A549 (cell line): ENCODE results near the gene UBE2E2. TPM values are rescaled to one million over a fixed set of nuclear protein-coding genes. Genes with fewer than 3 reads are reported as not detected.
A peak's percentile ranks its signal among the peaks of the same experiment; 100 is the strongest.

Experiments used
- ATAC-seq, 2 experiments: fragments of 200-7000 bp in 1 of 2; fragments of >200 bp in 1 of 2; cut with Nextera tagmentation in 1 of 2; cut with Tn5 transposase in 1 of 2; 3 replicates each; pipeline versions ENCODE4 v1.8.0 to v1.9.1; 2018 to 2020; ENCODE audit warnings: mild to moderate bottlenecking in 1 of 2, moderate library complexity in 1 of 2
- CTCF ChIA-PET: fragments of 300-600 bp; sonication (Branson Sonifier 250); formaldehyde crosslinking; extraction: SDS; loops from one replicate; lab custom pipeline; 2021; ENCODE audit warnings: antibody characterized with exemption, inconsistent platforms; lab: Yijun Ruan, JAX
- POLR2A ChIA-PET: fragments of 350-600 bp; formaldehyde crosslinking; extraction: SDS; loops from one replicate; lab custom pipeline; 2021; ENCODE audit warnings: antibody characterized with exemption, inconsistent platforms; lab: Yijun Ruan, JAX
- DNase-seq, 2 experiments: peaks; one replicate each; pipeline versions ENCODE4 v3.0.0 to v3.0.0-alpha.2; 2011 to 2016; ENCODE audit warnings: low read depth in 1 of 2, low spot score in 1 of 2
- FAIRE-seq: peaks from 2 replicates; lab custom pipeline; 2011; peaks lifted over from hg19 to GRCh38; lab: Jason Lieb, UNC
- H3K27ac ChIP-seq, 2 experiments: fragments of >200 bp; sonication (Bioruptor Twin); formaldehyde crosslinking; 3 replicates each; pipeline ENCODE4 v1.5.1; 2016 to 2017
- H3K4me1 ChIP-seq: fragments of >200 bp; sonication (Bioruptor Twin); formaldehyde crosslinking; 3 replicates; pipeline ENCODE4 v1.6.1; 2016
- H3K4me2 ChIP-seq: fragments of >200 bp; sonication (Bioruptor Twin); formaldehyde crosslinking; 3 replicates; pipeline ENCODE4 v1.6.1; 2016
- H3K4me3 ChIP-seq: fragments of >200 bp; sonication (Bioruptor Twin); formaldehyde crosslinking; 3 replicates; pipeline ENCODE4 v1.5.1; 2016
- H3K9me3 ChIP-seq: fragments of >200 bp; sonication (Bioruptor Twin); formaldehyde crosslinking; 3 replicates; pipeline ENCODE4 v1.6.1; 2016
- BCL3 ChIP-seq: fragments of >200 bp; sonication (Bioruptor Twin); formaldehyde crosslinking; IDR thresholded peaks from 3 replicates; pipeline ENCODE4 v1.6.1; 2016
- CHD2 ChIP-seq: fragments of 150-350 bp; IDR thresholded peaks from 2 replicates; pipeline ENCODE4 v1.6.1; 2014; ENCODE audit warnings: low read length; ENCODE audit not compliant: partially characterized antibody
- CTCF ChIP-seq: fragments of >200 bp; sonication (Bioruptor Twin); formaldehyde crosslinking; IDR thresholded peaks from 3 replicates; pipeline ENCODE4 v1.5.1; 2016
- FOSB ChIP-seq: fragments of 250-450 bp; sonication (Bioruptor Pico); IDR thresholded peaks from 2 replicates; pipeline ENCODE4 v1.5.0; 2020; ENCODE audit warnings: mild to moderate bottlenecking, moderate library complexity
- GATA3 ChIP-seq: IDR thresholded peaks from 2 replicates; pipeline ENCODE4 v1.6.1; 2012; ENCODE audit warnings: borderline replicate concordance
- HES2 ChIP-seq: fragments of >200 bp; sonication (Bioruptor Twin); formaldehyde crosslinking; IDR thresholded peaks from 2 replicates; pipeline ENCODE4 v1.6.1; 2016
- HOXA7 ChIP-seq: fragments of 250-450 bp; sonication (Bioruptor Pico); IDR thresholded peaks from 2 replicates; pipeline ENCODE4 v1.5.0; 2020; ENCODE audit warnings: mild to moderate bottlenecking, moderate library complexity
- JUN ChIP-seq, 2 experiments: fragments of >200 bp; sonication (Bioruptor Twin); formaldehyde crosslinking; IDR thresholded peaks; 2 replicates in 1 of 2; 3 replicates in 1 of 2; pipeline ENCODE4 v1.6.1; 2016 to 2017
- JUNB ChIP-seq: fragments of >200 bp; sonication (Bioruptor Twin); formaldehyde crosslinking; IDR thresholded peaks from 2 replicates; pipeline ENCODE4 v1.6.1; 2016
- KDM1A ChIP-seq: fragments of 200-600 bp; sonication (generic); IDR thresholded peaks from 2 replicates; pipeline ENCODE4 v1.6.1; 2016; ENCODE audit warnings: low read depth, mild to moderate bottlenecking
- MAX ChIP-seq: IDR thresholded peaks from 2 replicates; pipeline ENCODE4 v1.6.1; 2012
- MAZ ChIP-seq: fragments of 150-350 bp; IDR thresholded peaks from 2 replicates; pipeline ENCODE4 v1.6.1; 2014; ENCODE audit warnings: antibody characterized with exemption, low read depth, low read length, borderline replicate concordance
- POLR2AphosphoS2 ChIP-seq: conservative IDR thresholded peaks from 2 replicates; pipeline ENCODE4 v1.6.1; 2012; ENCODE audit warnings: low read length, improper control_type of control experiment, inconsistent platforms
- WGBS: methylation state at CpG from one replicate; pipeline ENCODE4 v1.1.6; 2017; ENCODE audit errors: missing lambda C conversion rate; 5-methylcytosine and 5-hydroxymethylcytosine counted together
- polyA plus RNA-seq, 4 experiments: library from polyadenylated mRNA; depleted of rRNA in 3 of 4; stranded (reverse); fragments of >200 nt; fragmentation: RNase III in 1 of 4; extraction: RNeasy Plus Mini Kit Qiagen cat#74134 plus additional on column Dnase treatment in 1 of 4; gene quantifications; 2 replicates in 3 of 4; 3 replicates in 1 of 4; pipeline ENCODE4 v1.2.3, GENCODE V29; 2011 to 2017
- TF ChIP-seq, protein P1 (sequence below): fragments of 250-450 bp; sonication (Bioruptor Pico); IDR thresholded peaks from 2 replicates; pipeline ENCODE4 v1.5.0; 2021; ENCODE audit warnings: mild to moderate bottlenecking, moderate library complexity, borderline replicate concordance
- TF ChIP-seq, protein P2 (sequence below): fragments of 150-350 bp; IDR thresholded peaks from 2 replicates; pipeline ENCODE4 v1.6.1; 2014; ENCODE audit warnings: low read depth, mild to moderate bottlenecking, low read length
- TF ChIP-seq, protein P3 (sequence below): fragments of 200-600 bp; sonication (generic); IDR thresholded peaks from 2 replicates; pipeline ENCODE4 v1.6.1; 2016; ENCODE audit warnings: antibody characterized with exemption, mild to moderate bottlenecking, moderate library complexity

UBE2E2 gene
- polyA plus RNA-seq, 2 of the 4 experiments (the other 2 are of a cell fraction), result 28.3 to 56.1 TPM

DNA sequence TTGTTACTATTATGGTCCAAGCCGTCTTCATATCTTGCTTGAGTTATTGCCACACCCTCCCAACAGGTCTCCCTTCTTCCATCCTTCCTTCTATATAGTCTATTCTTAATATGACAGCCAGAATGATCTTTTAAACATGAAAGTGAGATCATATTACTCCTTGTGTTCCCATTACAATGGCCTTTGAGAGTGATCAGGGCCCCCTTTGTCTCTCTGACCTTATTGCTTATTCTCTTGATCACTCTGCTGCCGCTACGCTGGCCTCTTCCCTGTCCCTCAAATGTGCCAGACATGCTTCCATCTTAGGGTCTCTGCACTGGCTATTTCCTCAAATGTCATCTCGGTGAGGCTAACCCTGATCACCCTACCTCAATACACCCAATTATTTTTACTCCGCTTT is 38.1 kb downstream of the UBE2E2 start:
- H3K4me1 ChIP-seq, result peaks cover 27% of the 10 kb centered on the region
- ATAC-seq (no peak), FAIRE-seq (no peak), DNase-seq (no peak)
- POLR2A ChIA-PET, result no interaction called here
- H3K9me3 ChIP-seq, result no peaks in the 10 kb centered on the region
- TF ChIP-seq BCL3 (no peak), CHD2 (no peak), FOSB (CRISPR knock-in tag) (no peak), HES2 (no peak), POLR2AphosphoS2 (no peak), JUNB (no peak), CTCF (no peak), KDM1A (no peak), HOXA7 (CRISPR knock-in tag) (no peak)
- TF ChIP-seq, protein P1, sequence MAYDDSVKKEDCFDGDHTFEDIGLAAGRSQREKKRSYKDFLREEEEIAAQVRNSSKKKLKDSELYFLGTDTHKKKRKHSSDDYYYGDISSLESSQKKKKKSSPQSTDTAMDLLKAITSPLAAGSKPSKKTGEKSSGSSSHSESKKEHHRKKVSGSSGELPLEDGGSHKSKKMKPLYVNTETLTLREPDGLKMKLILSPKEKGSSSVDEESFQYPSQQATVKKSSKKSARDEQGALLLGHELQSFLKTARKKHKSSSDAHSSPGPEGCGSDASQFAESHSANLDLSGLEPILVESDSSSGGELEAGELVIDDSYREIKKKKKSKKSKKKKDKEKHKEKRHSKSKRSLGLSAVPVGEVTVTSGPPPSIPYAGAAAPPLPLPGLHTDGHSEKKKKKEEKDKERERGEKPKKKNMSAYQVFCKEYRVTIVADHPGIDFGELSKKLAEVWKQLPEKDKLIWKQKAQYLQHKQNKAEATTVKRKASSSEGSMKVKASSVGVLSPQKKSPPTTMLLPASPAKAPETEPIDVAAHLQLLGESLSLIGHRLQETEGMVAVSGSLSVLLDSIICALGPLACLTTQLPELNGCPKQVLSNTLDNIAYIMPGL, result no peak
- no peak overlapping the region for H3K27ac ChIP-seq
- 93% methylated on average over 5 of the region's 5 CpGs for WGBS
- CTCF ChIA-PET, result interaction anchor here (1.3 kb wide), 1 partner anchor 32 kb away, joined by 3 read pairs; no protein-coding TSS in a partner anchor
- H3K4me2 ChIP-seq, result no peak overlapping the region
- no peak overlapping the region for H3K4me3 ChIP-seq

DNA sequence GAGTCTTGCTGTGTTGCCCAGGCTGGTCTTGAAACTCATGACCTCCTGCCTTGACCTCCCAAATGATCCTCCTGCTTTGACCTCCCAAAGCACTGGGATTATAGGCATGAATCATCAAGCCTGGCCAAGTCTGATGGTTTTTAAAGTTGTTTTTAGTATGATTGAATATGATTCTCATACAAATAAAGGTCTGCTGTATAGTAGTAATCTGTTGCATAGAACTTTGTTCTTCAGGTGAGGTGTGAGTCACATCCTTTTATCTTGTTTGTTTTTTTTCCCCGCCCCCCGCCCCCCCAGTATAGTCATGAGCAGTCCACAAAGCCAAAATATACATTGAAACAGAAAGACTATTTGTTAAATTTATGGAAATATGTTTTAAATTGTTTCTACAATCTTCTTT is 39.0 kb downstream of the UBE2E2 start:
- H3K4me3 ChIP-seq, result no peak overlapping the region
- peak overlapping the region; percentile 21; the same call in 2 of the 3 replicates for H3K4me2 ChIP-seq
- POLR2A ChIA-PET, result no interaction called here
- TF ChIP-seq JUNB (peak; percentile 38; the same call in 1 of the 2 replicates), GATA3 (no peak), MAX (no peak), MAZ (no peak)
- TF ChIP-seq, protein P2, sequence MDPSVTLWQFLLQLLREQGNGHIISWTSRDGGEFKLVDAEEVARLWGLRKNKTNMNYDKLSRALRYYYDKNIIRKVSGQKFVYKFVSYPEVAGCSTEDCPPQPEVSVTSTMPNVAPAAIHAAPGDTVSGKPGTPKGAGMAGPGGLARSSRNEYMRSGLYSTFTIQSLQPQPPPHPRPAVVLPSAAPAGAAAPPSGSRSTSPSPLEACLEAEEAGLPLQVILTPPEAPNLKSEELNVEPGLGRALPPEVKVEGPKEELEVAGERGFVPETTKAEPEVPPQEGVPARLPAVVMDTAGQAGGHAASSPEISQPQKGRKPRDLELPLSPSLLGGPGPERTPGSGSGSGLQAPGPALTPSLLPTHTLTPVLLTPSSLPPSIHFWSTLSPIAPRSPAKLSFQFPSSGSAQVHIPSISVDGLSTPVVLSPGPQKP, result no peak
- DNase-seq (no peak), FAIRE-seq (no peak), ATAC-seq (no peak)
- 43% methylated on average over 2 of the region's 2 CpGs for WGBS
- H3K27ac ChIP-seq, result no peak overlapping the region
- no peaks in the 10 kb centered on the region for H3K9me3 ChIP-seq
- H3K4me1 ChIP-seq, result peaks cover 34% of the 10 kb centered on the region
- CTCF ChIA-PET, result no interaction called here

DNA sequence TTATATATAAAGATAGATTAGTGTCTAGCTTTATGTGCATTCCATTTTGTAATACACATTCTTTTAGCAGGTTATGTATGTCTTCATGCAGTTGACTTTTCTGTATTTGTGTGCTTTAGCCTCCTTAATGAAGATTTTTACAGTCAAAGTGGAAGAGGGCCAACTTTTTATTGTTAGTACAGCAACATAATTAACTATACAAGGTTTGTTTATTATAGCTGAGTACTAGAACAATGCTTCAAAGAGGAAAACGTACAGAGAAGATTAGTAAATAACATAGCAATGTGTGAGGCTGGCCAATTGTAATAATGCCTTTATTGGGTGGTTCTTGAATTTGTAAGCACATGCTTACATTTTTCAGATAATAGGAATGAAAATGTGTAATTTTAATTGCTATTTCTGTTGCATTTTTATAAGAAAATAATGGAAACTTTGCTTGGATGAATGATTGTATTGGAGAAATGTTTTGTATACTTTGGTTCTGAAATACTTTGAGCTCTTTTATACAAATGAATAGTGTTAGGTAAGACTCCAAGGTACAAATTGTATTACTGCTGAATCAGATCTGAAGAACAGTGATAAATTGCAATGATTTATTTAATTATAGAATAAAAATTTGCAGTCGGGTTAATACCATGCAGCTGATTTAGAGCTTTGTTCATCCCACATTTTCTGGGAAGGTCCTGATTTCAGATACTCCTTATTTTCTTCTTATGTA is 41.4 kb downstream of the UBE2E2 start:
- Histone ChIP-seq H3K4me3 (no peak overlapping the region), H3K4me2 (no peak overlapping the region), H3K4me1 (peaks cover 27% of the 10 kb centered on the region), H3K9me3 (no peaks in the 10 kb centered on the region), H3K27ac (no peak overlapping the region)
- ATAC-seq, result no peak
- no peak for FAIRE-seq
- 60% methylated on average over 2 of the region's 2 CpGs for WGBS
- TF ChIP-seq, protein P1, result no peak
- TF ChIP-seq JUN (IDR thresholded peaks at IDR 0.05), result no peak
- TF ChIP-seq, protein P3, sequence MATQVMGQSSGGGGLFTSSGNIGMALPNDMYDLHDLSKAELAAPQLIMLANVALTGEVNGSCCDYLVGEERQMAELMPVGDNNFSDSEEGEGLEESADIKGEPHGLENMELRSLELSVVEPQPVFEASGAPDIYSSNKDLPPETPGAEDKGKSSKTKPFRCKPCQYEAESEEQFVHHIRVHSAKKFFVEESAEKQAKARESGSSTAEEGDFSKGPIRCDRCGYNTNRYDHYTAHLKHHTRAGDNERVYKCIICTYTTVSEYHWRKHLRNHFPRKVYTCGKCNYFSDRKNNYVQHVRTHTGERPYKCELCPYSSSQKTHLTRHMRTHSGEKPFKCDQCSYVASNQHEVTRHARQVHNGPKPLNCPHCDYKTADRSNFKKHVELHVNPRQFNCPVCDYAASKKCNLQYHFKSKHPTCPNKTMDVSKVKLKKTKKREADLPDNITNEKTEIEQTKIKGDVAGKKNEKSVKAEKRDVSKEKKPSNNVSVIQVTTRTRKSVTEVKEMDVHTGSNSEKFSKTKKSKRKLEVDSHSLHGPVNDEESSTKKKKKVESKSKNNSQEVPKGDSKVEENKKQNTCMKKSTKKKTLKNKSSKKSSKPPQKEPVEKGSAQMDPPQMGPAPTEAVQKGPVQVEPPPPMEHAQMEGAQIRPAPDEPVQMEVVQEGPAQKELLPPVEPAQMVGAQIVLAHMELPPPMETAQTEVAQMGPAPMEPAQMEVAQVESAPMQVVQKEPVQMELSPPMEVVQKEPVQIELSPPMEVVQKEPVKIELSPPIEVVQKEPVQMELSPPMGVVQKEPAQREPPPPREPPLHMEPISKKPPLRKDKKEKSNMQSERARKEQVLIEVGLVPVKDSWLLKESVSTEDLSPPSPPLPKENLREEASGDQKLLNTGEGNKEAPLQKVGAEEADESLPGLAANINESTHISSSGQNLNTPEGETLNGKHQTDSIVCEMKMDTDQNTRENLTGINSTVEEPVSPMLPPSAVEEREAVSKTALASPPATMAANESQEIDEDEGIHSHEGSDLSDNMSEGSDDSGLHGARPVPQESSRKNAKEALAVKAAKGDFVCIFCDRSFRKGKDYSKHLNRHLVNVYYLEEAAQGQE, result no peak
- ChIA-PET CTCF (no interaction called here), POLR2A (no interaction called here)
- DNase-seq, result no peak
